K562 (cell line): ENCODE data around the gene CUL9. TPM values are rescaled to one million over a fixed set of nuclear protein-coding genes. Genes with fewer than 3 reads are reported as not detected.

Experiments
- ATAC-seq: fragments of 200-7000 bp; cut with Tn5 transposase; 3 replicates; pipeline ENCODE4 v1.9.1; 2020; ENCODE audit warnings: moderate library complexity
- BruUV-seq: library from RNA; stranded (reverse); fragments of 400-500 nt; replicated peaks from 2 replicates; lab custom pipeline; 2021; lab: Mats Ljungman, UMichigan
- CTCF ChIA-PET: fragments of 300-600 bp; formaldehyde crosslinking; extraction: SDS; loops from one replicate; lab custom pipeline; 2021; ENCODE audit warnings: low intra/inter-chr PET ratio; lab: Yijun Ruan, JAX
- POLR2A ChIA-PET: fragments of 300-600, 350-650 bp; sonication (Branson Sonifier 250); formaldehyde crosslinking; extraction: SDS; loops from one replicate; lab custom pipeline; 2021; ENCODE audit warnings: antibody characterized with exemption, inconsistent platforms; lab: Yijun Ruan, JAX
- DNase-seq, 4 experiments: peaks; one replicate each; pipeline versions ENCODE4 v3.0.0 to v3.0.0-alpha.2; 2011 to 2018; ENCODE audit warnings: low spot score in 3 of 4, mixed read lengths in 3 of 4; ENCODE audit errors: extremely low read depth in 1 of 4
- FAIRE-seq: peaks from 2 replicates; lab custom pipeline; 2011; peaks lifted over from hg19 to GRCh38; lab: Jason Lieb, UNC
- H2AFZ ChIP-seq: 2 replicates; pipeline ENCODE4 v1.6.0; 2011; ENCODE audit warnings: low read depth, low read length, control low read depth, inconsistent platforms
- H3K27ac ChIP-seq: fragments of 200-600 bp; 3 replicates; pipeline ENCODE4 v1.8.0; 2011; ENCODE audit warnings: low read depth, mild to moderate bottlenecking, control low read depth, inconsistent platforms, low read length, moderate library complexity, mixed read lengths; ENCODE audit errors: extremely low read depth
- H3K27me3 ChIP-seq, 2 experiments: fragments of 300-600 bp in 1 of 2; 2 replicates in 1 of 2; 3 replicates in 1 of 2; pipeline versions ENCODE4 v1.6.0 to v1.8.0; 2011; ENCODE audit warnings: inconsistent platforms in 2 of 2, low read length in 2 of 2, mild to moderate bottlenecking in 1 of 2, mixed read lengths in 1 of 2, moderate library complexity in 1 of 2; ENCODE audit not compliant: control insufficient read depth in 2 of 2, insufficient read depth in 2 of 2
- H3K36me3 ChIP-seq: fragments of 300-600 bp; 3 replicates; pipeline ENCODE4 v1.8.0; 2011; ENCODE audit warnings: mild to moderate bottlenecking, low read length, inconsistent platforms; ENCODE audit not compliant: control insufficient read depth, insufficient read depth
- H3K4me1 ChIP-seq, 2 experiments: fragments of 200-600 bp in 1 of 2; replicated peaks in 1 of 2; 2 replicates in 1 of 2; 3 replicates in 1 of 2; pipeline versions ENCODE4 v1.5.1 to v1.8.0; 2011; ENCODE audit warnings: inconsistent platforms in 2 of 2, low read length in 2 of 2, mild to moderate bottlenecking in 1 of 2, mixed read lengths in 1 of 2, moderate library complexity in 1 of 2; ENCODE audit not compliant: control insufficient read depth in 2 of 2, insufficient read depth in 2 of 2
- H3K4me2 ChIP-seq: 2 replicates; pipeline ENCODE4 v1.6.1; 2011; ENCODE audit warnings: low read length, control low read depth, inconsistent platforms, mixed read lengths; ENCODE audit not compliant: insufficient read depth
- H3K4me3 ChIP-seq: fragments of 200-600 bp; sonication (generic), shearing (Covaris generic); 2 replicates; pipeline ENCODE4 v1.5.1; 2016; ENCODE audit warnings: control low read depth, inconsistent platforms
- H3K79me2 ChIP-seq: fragments of 200-600 bp; 3 replicates; pipeline ENCODE4 v1.8.0; 2011; ENCODE audit warnings: low read length, inconsistent platforms; ENCODE audit not compliant: control insufficient read depth, insufficient read depth
- H3K9ac ChIP-seq, 2 experiments: 2 replicates each; pipeline versions ENCODE4 v1.6.0 to v1.6.1; 2011; ENCODE audit warnings: low read depth in 2 of 2, low read length in 2 of 2, control low read depth in 1 of 2, inconsistent platforms in 1 of 2, mild to moderate bottlenecking in 1 of 2, mixed read lengths in 1 of 2; ENCODE audit not compliant: insufficient read depth in 1 of 2
- H3K9me1 ChIP-seq: one replicate; pipeline ENCODE4 v1.6.0; 2011; ENCODE audit warnings: inconsistent platforms, mild to moderate bottlenecking, low read length, moderate library complexity; ENCODE audit not compliant: control insufficient read depth, insufficient read depth
- H3K9me3 ChIP-seq: replicated peaks from 2 replicates; pipeline ENCODE4 v1.5.1; 2011; ENCODE audit warnings: low read depth, low read length, inconsistent platforms; ENCODE audit not compliant: control insufficient read depth, insufficient read depth
- H4K20me1 ChIP-seq: replicated peaks from 2 replicates; pipeline ENCODE4 v1.6.1; 2011; ENCODE audit warnings: low read length, inconsistent platforms, mixed read lengths; ENCODE audit not compliant: control insufficient read depth, insufficient read depth
- FOSL1 ChIP-seq: fragments of 200-800 bp; sonication (Bioruptor generic); conservative IDR thresholded peaks from 2 replicates; pipeline ENCODE4 v1.6.1; 2016; ENCODE audit warnings: missing genetic modification characterization, missing compliant biosample characterization
- HNRNPLL ChIP-seq: fragments of 200-400 bp; formaldehyde crosslinking; IDR thresholded peaks from 2 replicates; pipeline ENCODE4 v1.6.1; 2017; ENCODE audit warnings: low read length, low read depth, mild to moderate bottlenecking; ENCODE audit not compliant: poor library complexity, severe bottlenecking
- MAFK ChIP-seq: IDR thresholded peaks from 2 replicates; pipeline ENCODE4 v1.6.1; 2011; ENCODE audit warnings: low read length, improper control_type of control experiment
- TEAD1 ChIP-seq, 2 experiments: fragments of 450-650 bp in 1 of 2; sonication (generic) in 1 of 2; formaldehyde crosslinking; IDR thresholded peaks; 2 replicates each; pipeline versions ENCODE4 v1.4.0 to v1.8.0; 2020 to 2022; ENCODE audit warnings: mild to moderate bottlenecking in 2 of 2, missing genetic modification reagents in 1 of 2
- ZFP36 ChIP-seq: fragments of 150-350 bp; IDR thresholded peaks from 2 replicates; pipeline ENCODE4 v1.6.1; 2018; ENCODE audit warnings: low read length, low read depth; ENCODE audit not compliant: partially characterized antibody
- ZNF263 ChIP-seq: sonication (generic); formaldehyde crosslinking; IDR thresholded peaks from 2 replicates; pipeline ENCODE4 v1.8.0; 2022; ENCODE audit warnings: mild to moderate bottlenecking, missing genetic modification reagents, borderline replicate concordance
- WGBS: fragments of 100-300 bp; shearing (Covaris generic); methylation state at CpG from one replicate; pipeline ENCODE4 v1.1.6; 2016; ENCODE audit warnings: low coverage, mixed read lengths; ENCODE audit not compliant: insufficient coverage; ENCODE audit errors: missing lambda C conversion rate; 5-methylcytosine and 5-hydroxymethylcytosine counted together
- in situ Hi-C: fragments of 300-500 bp; cut with MboI; formaldehyde crosslinking; loops from 4 replicates; pipeline ENCODE4 v1.15.0; 2018; ENCODE audit warnings: inconsistent platforms, mixed read lengths
- intact Hi-C: fragments of 100-400 bp; cut with micrococcal nuclease; formaldehyde crosslinking; loops from 2 replicates; pipeline ENCODE4 v1.14.2; 2022
- polyA plus RNA-seq, 8 experiments: library from polyadenylated mRNA; depleted of rRNA in 4 of 8; stranded (reverse) in 5 of 8; unstranded in 3 of 8; fragments of >200 nt; fragmentation: Nextera tagmentation in 2 of 8; fragmentation: Illumina TruSeq in 1 of 8; extraction: Ambion mirVana in 2 of 8; extraction: Trizol in 1 of 8; gene quantifications; 2 replicates each; pipeline versions ENCODE4 v1.2.1 to v1.2.3, GENCODE V29; 2011 to 2014; ENCODE audit warnings: inconsistent platforms in 1 of 8, missing spikeins in 1 of 8
- total RNA-seq, 7 experiments: library from RNA; depleted of rRNA in 6 of 7; stranded (reverse); fragments of >200 nt in 6 of 7; fragmentation: Illumina TruSeq in 2 of 7; extraction: Trizol in 2 of 7; gene quantifications; 2 replicates each; pipeline versions ENCODE4 v1.2.1 to v1.2.3, GENCODE V29; 2011 to 2021; ENCODE audit warnings: low replicate concordance in 1 of 7
- TF ChIP-seq, protein P1 (sequence below): sonication (generic); formaldehyde crosslinking; IDR thresholded peaks from 2 replicates; pipeline ENCODE4 v1.8.0; 2022; ENCODE audit warnings: missing genetic modification reagents, mild to moderate bottlenecking, moderate library complexity, borderline replicate concordance
- TF ChIP-seq, protein P2 (sequence below), 2 experiments: fragments of 450-650 bp; IDR thresholded peaks; 2 replicates each; pipeline ENCODE4 v1.6.1; 2018; ENCODE audit warnings: mild to moderate bottlenecking in 2 of 2, low read depth in 1 of 2; ENCODE audit not compliant: partially characterized antibody in 2 of 2
- TF ChIP-seq, protein P3 (sequence below): sonication (generic); formaldehyde crosslinking; IDR thresholded peaks from 2 replicates; pipeline ENCODE4 v1.9.0; 2022; ENCODE audit warnings: mild to moderate bottlenecking, missing genetic modification reagents

CUL9 gene
- total and polyA plus RNA-seq, 9 of the 15 experiments (the other 6 are each of a cell fraction or from before 2014, with no cell fraction given): 0.50 to 20.7 (median 6.6) TPM

DNA sequence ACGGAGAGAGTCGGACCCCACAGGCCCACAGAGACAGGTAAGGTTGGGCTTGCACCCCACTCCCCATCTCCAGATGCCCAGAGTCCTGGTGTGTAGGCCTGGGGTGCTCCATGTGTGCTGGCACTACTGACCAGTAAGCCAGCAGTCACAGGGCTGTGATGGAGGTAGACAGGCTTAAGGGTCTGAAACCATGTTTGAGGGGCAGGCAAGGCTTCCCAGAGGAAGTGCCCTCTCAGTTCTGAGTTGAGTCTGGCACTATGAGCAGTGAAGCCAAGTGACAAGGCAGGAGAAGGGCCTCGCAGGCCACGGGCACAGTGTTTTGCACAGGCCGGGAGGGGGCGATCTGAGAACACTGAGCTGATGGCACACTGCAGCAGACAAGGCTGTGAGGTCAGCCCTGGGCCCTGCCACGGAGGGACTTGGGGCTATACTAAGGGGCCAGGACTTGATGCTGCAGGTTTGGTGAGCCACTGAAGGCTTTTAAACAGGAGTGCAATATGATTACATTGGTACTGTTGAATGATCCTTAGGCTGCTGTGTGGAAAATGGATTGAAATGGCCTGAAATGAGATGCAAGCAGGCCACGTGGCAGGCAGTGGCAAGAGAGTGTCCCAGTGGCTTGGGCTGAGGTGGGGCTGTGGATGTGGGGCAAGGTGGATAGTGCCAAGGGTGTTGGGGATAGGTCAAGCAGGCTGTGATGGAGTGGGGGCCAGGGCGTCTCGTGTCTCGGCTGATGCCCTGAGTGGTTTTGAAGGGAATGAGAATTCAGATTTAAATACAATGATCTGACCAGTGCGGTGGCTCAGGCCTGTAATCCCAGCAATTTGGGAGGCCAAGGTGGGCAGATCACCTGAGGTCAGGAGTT is 81.5 kb downstream of the CUL9 start (continued):
- TF ChIP-seq MAFK (peak; percentile 10; the same call in 1 of the 2 replicates), TEAD1 (CRISPR knock-in tag; IDR thresholded peaks at IDR 0.05) (no peak), HNRNPLL (no peak)
- TF ChIP-seq, protein P1, sequence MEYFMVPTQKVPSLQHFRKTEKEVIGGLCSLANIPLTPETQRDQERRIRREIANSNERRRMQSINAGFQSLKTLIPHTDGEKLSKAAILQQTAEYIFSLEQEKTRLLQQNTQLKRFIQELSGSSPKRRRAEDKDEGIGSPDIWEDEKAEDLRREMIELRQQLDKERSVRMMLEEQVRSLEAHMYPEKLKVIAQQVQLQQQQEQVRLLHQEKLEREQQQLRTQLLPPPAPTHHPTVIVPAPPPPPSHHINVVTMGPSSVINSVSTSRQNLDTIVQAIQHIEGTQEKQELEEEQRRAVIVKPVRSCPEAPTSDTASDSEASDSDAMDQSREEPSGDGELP: peak; percentile 32; the same call in 1 of the 2 replicates

DNA sequence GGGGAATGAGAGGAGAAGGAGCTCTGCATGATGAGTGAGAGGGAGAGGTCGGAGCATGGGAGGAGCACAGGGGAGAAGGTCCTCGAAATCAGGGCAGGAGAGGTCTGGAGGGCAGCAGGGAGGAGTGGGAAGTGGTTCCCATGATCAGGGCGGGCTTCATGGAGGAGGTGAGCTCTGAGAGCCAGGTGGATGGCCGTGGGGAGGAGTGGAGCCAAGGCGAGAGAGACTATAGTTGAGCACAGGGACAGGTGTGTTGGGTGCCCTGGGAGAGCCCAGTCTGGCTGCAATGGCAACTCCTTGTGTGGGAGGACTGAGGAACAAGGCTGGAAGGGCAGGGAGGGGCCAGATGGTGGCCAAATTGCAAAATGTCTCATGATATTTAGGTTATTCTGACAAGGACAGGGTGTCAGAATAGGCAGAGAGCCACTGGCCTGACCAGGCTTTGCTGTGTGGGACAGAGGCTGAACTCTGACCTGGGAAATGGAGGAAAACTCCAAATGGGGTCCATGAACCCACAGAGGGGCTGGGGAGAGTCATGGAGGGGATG is 82.7 kb downstream of the CUL9 start:
- no peak overlapping the region for H3K4me2 ChIP-seq
- DNase-seq (no peak), ATAC-seq (no peak), FAIRE-seq (no peak)
- H3K36me3 ChIP-seq: no peaks in the 10 kb centered on the region
- ChIA-PET CTCF (no interaction called here), POLR2A (interaction anchor here (0.6 to 1.1 kb wide), 3 partner anchors 35 to 299 kb away, joined by 3 to 4 read pairs (median 4); partner anchors contain the start of gene DNPH1)
- no peak overlapping the region for H2AFZ ChIP-seq
- no peaks in the 10 kb centered on the region for H3K79me2 ChIP-seq
- no peak overlapping the region for H3K4me3 ChIP-seq
- H3K4me1 ChIP-seq: peaks cover 27 to 39% of the 10 kb centered on the region in 2 experiments
- TF ChIP-seq ZFP36: peak; percentile 89
- TF ChIP-seq, protein P2, sequence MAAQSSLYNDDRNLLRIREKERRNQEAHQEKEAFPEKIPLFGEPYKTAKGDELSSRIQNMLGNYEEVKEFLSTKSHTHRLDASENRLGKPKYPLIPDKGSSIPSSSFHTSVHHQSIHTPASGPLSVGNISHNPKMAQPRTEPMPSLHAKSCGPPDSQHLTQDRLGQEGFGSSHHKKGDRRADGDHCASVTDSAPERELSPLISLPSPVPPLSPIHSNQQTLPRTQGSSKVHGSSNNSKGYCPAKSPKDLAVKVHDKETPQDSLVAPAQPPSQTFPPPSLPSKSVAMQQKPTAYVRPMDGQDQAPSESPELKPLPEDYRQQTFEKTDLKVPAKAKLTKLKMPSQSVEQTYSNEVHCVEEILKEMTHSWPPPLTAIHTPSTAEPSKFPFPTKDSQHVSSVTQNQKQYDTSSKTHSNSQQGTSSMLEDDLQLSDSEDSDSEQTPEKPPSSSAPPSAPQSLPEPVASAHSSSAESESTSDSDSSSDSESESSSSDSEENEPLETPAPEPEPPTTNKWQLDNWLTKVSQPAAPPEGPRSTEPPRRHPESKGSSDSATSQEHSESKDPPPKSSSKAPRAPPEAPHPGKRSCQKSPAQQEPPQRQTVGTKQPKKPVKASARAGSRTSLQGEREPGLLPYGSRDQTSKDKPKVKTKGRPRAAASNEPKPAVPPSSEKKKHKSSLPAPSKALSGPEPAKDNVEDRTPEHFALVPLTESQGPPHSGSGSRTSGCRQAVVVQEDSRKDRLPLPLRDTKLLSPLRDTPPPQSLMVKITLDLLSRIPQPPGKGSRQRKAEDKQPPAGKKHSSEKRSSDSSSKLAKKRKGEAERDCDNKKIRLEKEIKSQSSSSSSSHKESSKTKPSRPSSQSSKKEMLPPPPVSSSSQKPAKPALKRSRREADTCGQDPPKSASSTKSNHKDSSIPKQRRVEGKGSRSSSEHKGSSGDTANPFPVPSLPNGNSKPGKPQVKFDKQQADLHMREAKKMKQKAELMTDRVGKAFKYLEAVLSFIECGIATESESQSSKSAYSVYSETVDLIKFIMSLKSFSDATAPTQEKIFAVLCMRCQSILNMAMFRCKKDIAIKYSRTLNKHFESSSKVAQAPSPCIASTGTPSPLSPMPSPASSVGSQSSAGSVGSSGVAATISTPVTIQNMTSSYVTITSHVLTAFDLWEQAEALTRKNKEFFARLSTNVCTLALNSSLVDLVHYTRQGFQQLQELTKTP (IDR thresholded peaks at IDR 0.05; ENCODE audit: low read depth in 1 of 2, partially characterized antibody in 2 of 2): no peak
- TF ChIP-seq, protein P3, sequence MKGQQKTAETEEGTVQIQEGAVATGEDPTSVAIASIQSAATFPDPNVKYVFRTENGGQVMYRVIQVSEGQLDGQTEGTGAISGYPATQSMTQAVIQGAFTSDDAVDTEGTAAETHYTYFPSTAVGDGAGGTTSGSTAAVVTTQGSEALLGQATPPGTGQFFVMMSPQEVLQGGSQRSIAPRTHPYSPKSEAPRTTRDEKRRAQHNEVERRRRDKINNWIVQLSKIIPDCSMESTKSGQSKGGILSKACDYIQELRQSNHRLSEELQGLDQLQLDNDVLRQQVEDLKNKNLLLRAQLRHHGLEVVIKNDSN (CRISPR knock-in tag): peak; percentile 8; the same call in 1 of the 2 replicates
- TF ChIP-seq FOSL1 (tag): no peak
- peak; percentile 81 for TF ChIP-seq ZNF263
- no peaks in the 10 kb centered on the region for H3K9me3 ChIP-seq
- H4K20me1 ChIP-seq: peaks cover 4% of the 10 kb centered on the region; the same call in 1 of the 2 replicates
- H3K9me1 ChIP-seq: no peaks in the 10 kb centered on the region
- no TSS peak for BruUV-seq
- peaks cover 0 to 4% of the 10 kb centered on the region in 2 experiments; a peak in 1 of 5 replicates for H3K27me3 ChIP-seq
- no peak overlapping the region; a peak in 1 of 4 replicates for H3K9ac ChIP-seq
- intact Hi-C loops: loop anchor here (5.0 to 10.0 kb wide), 3 partner anchors 133 to 810 kb away; no protein-coding TSS in a partner anchor
- whole genome bisulfite sequencing: 12% methylated on average over 5 of the region's 5 CpGs
- in situ Hi-C loops: loop anchor here (5.0 kb wide), 1 partner anchor 228 kb away; no protein-coding TSS in a partner anchor
- no peak overlapping the region for H3K27ac ChIP-seq
